ENCODE results near the gene RARRES2.
"Not testable (repeated sequence)": the region's sequence is repeated elsewhere in the genome, so short reads cannot be mapped to it uniquely, and the experiment has no call there.

Gene RARRES2

GRCh38 chr7:150341263-150342120, at the start of gene RARRES2:
TSS of gene RARRES2 (minus strand) at chr7:150341629. CDS start at chr7:150340609, 1,020 bp downstream.
- DNase-seq: no peak

DNA sequence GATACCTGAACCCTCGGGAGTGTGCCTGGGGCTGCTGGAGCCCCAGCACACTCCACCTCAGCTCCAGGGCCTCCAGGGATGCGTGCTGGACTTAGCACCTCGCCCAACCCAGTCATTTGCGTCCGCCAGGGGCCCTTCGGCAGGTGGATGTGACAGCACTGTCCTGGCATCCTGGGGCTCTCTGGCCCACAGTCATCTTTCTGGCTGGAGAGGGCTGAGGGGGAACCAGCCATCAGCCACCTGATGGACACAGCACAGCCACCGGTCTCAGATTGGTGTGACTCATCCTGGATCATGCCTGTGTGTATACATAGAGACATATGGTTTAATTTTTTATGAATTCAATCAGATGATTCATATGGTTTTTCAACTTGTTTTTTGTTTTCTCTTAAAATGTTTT, 48.8 kb upstream of the RARRES2 start:
- DNase-seq: no peak

DNA sequence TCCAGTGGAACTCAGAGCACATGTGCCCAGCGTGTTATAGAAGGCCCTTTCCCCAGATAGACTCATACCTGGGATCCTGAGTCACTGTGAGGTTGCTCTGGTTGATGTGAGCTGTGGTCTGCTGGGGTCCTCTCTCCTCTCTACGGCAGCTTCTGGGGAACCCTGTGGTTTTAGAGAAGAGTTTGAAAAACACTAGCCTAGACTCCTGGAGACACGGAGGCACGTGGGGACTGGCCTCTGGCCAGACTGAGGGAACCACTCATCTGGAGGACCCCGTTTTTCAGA, 48.0 kb upstream of the RARRES2 start:
- DNase-seq: no peak

DNA sequence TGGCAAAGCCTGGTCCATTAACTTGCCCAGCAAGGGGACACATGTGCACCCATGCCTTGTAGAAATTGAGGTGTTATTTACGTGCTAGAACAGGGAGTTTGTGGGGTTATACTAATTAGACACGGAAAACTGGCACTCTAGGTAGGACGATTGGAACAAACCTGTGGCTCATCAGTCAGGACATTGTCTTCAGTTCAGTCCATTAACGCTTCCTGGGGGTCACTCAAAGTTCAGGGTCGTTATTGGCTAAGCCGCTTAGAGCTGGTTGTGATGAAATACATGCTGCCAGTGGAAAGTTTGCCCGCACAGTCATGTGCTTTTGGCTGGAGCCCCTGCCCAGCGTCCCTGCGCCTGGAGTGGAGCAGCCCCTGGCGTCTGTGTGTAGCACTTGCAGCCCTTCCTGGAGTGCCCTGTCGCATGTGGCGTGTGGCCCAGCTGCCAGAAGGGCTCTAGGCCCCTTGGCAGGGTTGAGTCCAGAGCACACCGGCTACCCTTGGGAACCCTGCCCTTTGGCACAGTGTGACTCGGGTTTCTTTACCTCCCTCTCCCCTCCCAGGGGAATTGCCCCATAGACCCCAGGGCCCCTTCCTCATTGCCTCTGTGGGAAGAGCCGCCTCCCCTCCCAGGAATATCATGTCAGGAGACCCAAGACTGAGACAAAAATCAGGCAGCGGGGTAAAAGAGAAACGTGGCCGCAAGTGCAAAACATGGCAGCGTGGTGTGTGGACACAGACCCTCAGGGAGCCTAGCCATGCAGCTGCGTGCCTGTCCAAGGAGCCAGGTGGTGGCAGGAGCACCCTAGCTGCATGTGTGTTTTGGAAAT, 47.5 kb upstream of the RARRES2 start:
- DNase-seq: no peak

DNA sequence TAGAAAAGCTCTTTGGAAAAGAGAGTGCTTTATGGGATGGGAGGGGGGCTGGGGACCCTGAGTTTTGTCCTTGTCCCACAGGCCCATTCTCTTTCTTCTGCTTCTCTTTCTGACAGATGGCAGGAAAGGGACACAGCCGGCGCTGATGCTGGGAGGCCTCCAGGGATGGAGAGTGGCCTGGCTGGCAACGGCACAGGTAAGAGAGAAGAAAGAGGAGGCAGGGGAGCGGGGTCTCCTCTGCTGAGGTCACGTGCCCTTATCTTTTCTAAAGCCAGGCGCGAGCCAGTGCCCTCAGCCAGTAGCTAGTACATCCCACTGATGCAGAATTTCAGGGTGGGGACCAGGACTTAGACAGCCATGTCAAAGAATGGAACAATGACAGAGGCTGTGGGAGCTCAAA, 46.9 kb upstream of the RARRES2 start:
- DNase-seq: no peak

- DNase-seq: not testable (repeated sequence)
These were observed 44.5 kb upstream of the RARRES2 start for GRCh38 chr7:150385884-150386283.

DNA sequence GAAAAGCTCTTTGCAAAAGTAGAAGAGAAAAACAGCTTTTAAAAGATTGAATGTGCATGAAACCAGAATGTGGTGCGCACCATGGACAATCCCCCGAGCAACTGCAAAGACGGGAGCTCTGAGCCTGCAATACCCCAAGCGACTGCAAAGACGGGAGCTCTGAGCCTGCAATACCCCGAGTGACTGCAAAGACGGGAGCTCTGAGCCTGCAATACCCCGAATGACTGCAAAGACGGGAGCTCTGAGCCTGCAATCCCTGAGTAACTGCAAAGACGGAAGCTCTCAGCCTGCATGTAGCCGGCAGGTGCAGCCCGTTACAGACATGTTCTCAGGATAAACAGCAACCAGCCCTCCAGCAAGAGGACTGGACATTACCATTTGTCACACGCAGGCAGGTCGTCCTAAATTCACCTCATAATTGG, 43.9 kb upstream of the RARRES2 start:
- DNase-seq: no peak

DNA sequence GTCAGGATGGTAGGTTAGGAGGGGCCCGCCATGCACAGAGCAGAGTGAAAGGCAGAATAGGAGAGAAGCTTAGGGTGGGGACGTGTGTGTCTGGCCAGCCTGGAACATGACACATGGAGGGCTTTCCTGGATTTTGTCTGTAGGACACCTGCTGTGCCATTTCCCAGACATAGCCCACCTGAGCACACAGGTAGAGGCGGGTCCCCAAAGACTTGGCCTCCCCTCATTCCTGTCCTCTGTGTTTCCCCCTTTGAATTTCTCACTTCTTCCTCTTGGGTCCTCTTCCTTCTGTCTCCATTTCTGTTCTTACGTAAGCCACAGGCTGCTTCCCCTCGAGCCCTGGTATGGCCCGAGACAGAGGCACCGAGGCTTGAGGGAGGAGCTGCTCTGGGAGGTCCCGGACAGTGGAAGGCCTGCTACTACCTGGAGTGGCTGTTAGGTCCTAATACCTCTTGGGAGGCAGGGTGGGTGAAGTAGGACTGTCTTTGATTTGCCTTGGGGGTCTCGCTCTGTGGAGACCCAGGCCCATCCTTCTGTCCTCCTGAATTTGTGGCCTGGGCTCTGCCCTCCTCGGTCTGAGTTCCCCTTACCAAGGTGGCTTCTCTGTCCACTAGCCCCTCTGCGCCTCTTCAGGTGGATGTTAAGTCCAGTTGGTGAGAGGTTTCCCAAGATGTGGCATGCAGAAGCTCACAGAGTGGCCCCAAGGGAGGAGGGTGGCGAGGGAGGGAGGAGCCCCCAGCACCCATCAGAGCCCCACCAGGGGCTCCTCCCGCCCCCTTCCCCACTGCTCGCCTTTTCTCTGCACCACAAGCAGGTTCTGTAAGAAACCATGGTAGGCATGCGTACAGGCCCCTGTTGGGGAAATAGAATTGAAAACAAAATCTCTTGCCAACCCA, 43.2 kb upstream of the RARRES2 start:
- no peak for DNase-seq

DNA sequence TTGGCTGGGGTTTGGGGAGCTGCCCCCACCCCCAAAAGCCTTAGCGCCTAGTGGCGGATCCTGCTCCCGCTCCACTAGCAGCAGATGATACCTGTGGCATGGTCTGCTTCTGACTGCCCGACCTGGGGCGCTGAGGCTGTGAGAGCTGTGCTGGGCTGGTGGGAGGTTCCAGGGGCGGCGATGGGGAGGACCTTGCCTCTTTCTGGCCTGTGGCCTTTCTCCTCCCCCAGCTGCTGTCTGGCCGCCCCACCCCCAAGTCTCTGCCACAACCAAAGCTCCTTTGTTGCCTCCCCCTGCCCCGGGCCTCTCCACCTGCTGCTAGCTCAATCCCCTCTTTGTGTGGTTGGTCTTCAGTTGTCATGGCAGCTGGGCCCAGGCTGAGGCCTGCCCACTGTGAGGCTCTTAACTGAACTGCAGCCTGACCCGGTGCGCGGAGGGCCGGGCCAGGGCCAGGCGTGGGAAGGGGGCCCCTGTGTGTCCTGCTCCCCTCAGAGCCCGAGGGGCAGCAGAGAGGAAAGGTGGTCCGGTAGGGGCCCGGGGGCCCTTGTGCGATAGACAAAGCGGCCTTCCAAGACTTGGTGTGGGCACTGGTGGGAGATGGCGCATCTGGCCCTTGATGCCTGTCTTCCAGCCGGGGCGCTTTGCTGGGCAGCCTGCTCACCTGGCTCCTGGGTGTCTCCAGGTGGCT, 42.4 kb upstream of the RARRES2 start:
- no peak for DNase-seq

GRCh38 chr7:150382844-150383225, 41.4 kb upstream of the RARRES2 start:
- DNase-seq: no peak

GRCh38 chr7:150382123-150382843, 40.9 kb upstream of the RARRES2 start:
- DNase-seq: no peak

- DNase-seq: no peak
These were observed 40.3 kb upstream of the RARRES2 start for GRCh38 chr7:150381785-150382122.

- no peak for DNase-seq
These were observed 39.7 kb upstream of the RARRES2 start for GRCh38 chr7:150381096-150381495.

DNA sequence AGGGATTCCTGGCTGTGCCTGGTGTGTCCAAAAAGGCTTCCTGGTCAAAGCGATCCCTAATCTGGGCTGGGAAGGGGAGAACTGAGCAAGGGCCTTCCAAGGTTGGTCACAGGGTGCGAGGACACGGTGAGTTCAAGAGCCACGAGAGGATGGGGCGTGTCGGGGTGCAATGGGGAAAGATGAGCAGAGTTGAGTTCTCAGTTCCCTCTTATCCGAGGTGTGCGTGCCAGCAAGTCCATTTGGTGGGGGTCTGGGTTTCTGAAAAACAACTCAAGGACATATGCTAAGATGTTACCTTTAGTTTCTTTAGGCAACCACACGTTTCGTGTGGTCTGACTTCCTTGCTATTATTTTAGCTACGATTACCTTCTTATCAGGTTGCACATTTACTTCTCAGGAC, 39.0 kb upstream of the RARRES2 start:
- DNase-seq: no peak

GRCh38 chr7:150379441-150380379, 38.3 kb upstream of the RARRES2 start:
- no peak for DNase-seq

DNA sequence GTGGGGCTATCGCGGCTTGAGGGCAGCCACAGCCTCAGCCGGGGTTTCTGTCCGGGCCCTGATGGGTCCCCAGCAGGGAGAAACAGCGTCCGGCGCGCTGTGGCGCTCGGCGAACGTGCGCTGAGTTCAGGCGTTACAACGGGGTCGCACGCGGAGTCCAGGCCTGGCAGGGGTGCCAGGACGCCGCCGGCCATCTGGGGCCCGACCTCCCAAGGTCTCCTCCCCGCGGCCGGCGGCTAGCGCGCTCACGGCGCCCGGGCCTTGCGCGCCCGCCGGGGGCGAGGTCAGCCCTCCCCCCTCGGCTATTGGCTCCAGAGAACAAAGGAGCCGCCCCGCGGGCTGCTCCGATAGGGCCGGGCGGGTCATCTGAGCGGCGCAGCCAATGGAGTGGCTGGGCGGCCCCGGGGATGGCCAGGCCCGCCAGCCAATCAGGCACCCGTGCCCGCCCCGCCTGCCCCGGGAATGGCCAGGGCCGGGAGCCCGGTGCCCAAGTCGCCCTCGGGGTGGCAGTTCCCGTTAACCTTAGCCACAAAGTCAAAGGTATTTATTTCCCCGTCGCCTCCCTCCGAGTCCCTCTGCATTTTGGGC, 37.5 kb upstream of the RARRES2 start, which contains the start of gene ZNF775:
Gene ZNF775, plus strand, starts transcription at position 478 of the 588 bp plus-strand sequence. CDS start 9,141 bp downstream, outside the sequence.
- peak; percentile 92 for DNase-seq

- DNase-seq: peak; percentile 62
These were observed 36.9 kb upstream of the RARRES2 start for GRCh38 chr7:150378115-150378852.

GRCh38 chr7:150377635-150378034, 36.2 kb upstream of the RARRES2 start:
- no peak for DNase-seq

DNA sequence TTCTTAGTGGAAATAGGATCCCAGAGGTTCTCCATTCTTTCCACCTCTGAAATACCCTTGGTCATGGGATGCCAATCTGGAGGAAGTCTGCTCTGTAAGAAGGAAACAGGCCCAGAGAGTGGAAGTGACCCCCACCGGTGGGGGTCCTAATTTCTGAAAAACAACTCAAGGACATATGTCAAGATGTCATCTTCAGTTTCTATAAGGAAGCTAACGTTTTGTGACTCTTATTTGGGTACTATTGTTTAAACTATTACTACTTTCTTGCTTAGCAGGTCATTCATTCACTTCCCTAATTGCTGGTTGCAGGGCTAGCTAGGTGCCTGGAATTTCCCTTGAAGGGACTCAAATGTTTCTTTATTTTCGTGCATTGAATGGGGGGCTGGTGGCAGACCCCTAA, 35.8 kb upstream of the RARRES2 start:
- no peak for DNase-seq

GRCh38 chr7:150376560-150376959, 35.1 kb upstream of the RARRES2 start:
- DNase-seq: no peak
